HEK293 (cell line): ENCODE results near the gene ADCY3.

Experiments
- CTCF ChIA-PET: fragments of 350-600 bp; formaldehyde crosslinking; extraction: SDS; loops from one replicate; lab custom pipeline; 2021; ENCODE audit warnings: antibody characterized with exemption; lab: Yijun Ruan, JAX
- POLR2A ChIA-PET: fragments of 300-600 bp; formaldehyde crosslinking; extraction: SDS; loops from one replicate; lab custom pipeline; 2020; ENCODE audit warnings: antibody characterized with exemption, inconsistent platforms; lab: Yijun Ruan, JAX
- H3K27ac ChIP-seq: fragments of 200-500 bp; sonication (Bioruptor generic); 2 replicates; pipeline ENCODE4 v1.5.1; 2014; ENCODE audit warnings: low read depth, low read length, control low read depth, inconsistent platforms; ENCODE audit errors: extremely low read depth
- H3K36me3 ChIP-seq, 2 experiments: fragments of 200-500 bp in 1 of 2; sonication (Bioruptor generic) in 1 of 2; 1 replicate in 1 of 2; 2 replicates in 1 of 2; pipeline ENCODE4 v1.5.1; 2014 to 2017; ENCODE audit warnings: inconsistent platforms in 2 of 2, low read length in 2 of 2; ENCODE audit not compliant: control insufficient read depth in 2 of 2, insufficient read depth in 1 of 2
- H3K4me1 ChIP-seq: fragments of 200-500 bp; sonication (Bioruptor generic); 2 replicates; pipeline ENCODE4 v1.5.1; 2014; ENCODE audit warnings: mild to moderate bottlenecking, low read length, inconsistent platforms; ENCODE audit not compliant: control insufficient read depth, insufficient read depth
- H3K4me3 ChIP-seq: 2 replicates; pipeline ENCODE4 v1.5.1; 2011; ENCODE audit warnings: low read depth, mild to moderate bottlenecking, control low read depth, low read length, moderate library complexity
- H3K9me3 ChIP-seq: fragments of 200-500 bp; sonication (Bioruptor generic); 2 replicates; pipeline ENCODE4 v1.5.1; 2014; ENCODE audit warnings: low read depth, low read length, inconsistent platforms; ENCODE audit not compliant: control insufficient read depth, insufficient read depth
- GLIS1 ChIP-seq: fragments of 450-650 bp; formaldehyde crosslinking; IDR thresholded peaks from 2 replicates; pipeline ENCODE4 v1.5.1; 2016; ENCODE audit warnings: missing biosample characterization, missing genetic modification characterization
- KLF17 ChIP-seq: fragments of 450-650 bp; formaldehyde crosslinking; IDR thresholded peaks from 2 replicates; pipeline ENCODE4 v1.5.1; 2016; ENCODE audit warnings: missing biosample characterization, missing genetic modification characterization
- MEIS1 ChIP-seq: sonication (generic); formaldehyde crosslinking; IDR thresholded peaks from 2 replicates; pipeline ENCODE4 v1.8.1; 2022; ENCODE audit warnings: missing genetic modification reagents, mild to moderate bottlenecking, borderline replicate concordance
- REST ChIP-seq: fragments of 450-650 bp; formaldehyde crosslinking; IDR thresholded peaks from 2 replicates; pipeline ENCODE4 v1.5.1; 2016; ENCODE audit warnings: missing biosample characterization, missing genetic modification characterization
- ZFHX2 ChIP-seq: fragments of 450-650 bp; formaldehyde crosslinking; conservative IDR thresholded peaks from 2 replicates; pipeline ENCODE4 v1.5.1; 2016; ENCODE audit warnings: missing biosample characterization, missing genetic modification characterization
- ZNF114 ChIP-seq: fragments of 450-650 bp; formaldehyde crosslinking; IDR thresholded peaks from 2 replicates; pipeline ENCODE4 v1.5.0; 2017; ENCODE audit warnings: missing biosample characterization, missing genetic modification characterization
- ZNF148 ChIP-seq: fragments of 450-650 bp; formaldehyde crosslinking; IDR thresholded peaks from 2 replicates; pipeline ENCODE4 v1.5.0; 2017; ENCODE audit warnings: missing biosample characterization, missing genetic modification characterization, borderline replicate concordance
- ZNF266 ChIP-seq: fragments of 450-650 bp; formaldehyde crosslinking; IDR thresholded peaks from 2 replicates; pipeline ENCODE4 v1.5.1; 2016; ENCODE audit warnings: missing biosample characterization, missing genetic modification characterization, low read depth
- ZNF398 ChIP-seq: fragments of 450-650 bp; formaldehyde crosslinking; IDR thresholded peaks from 2 replicates; pipeline ENCODE4 v1.5.1; 2017; ENCODE audit warnings: missing biosample characterization, missing genetic modification characterization
- ZNF501 ChIP-seq: fragments of 450-650 bp; formaldehyde crosslinking; IDR thresholded peaks from 2 replicates; pipeline ENCODE4 v1.5.1; 2016; ENCODE audit warnings: missing biosample characterization, missing genetic modification characterization
- ZNF558 ChIP-seq: fragments of 450-650 bp; formaldehyde crosslinking; IDR thresholded peaks from 2 replicates; pipeline ENCODE4 v1.5.1; 2016; ENCODE audit warnings: missing biosample characterization, missing genetic modification characterization
- ZNF664 ChIP-seq: fragments of 450-650 bp; formaldehyde crosslinking; IDR thresholded peaks from 2 replicates; pipeline ENCODE4 v1.5.1; 2016; ENCODE audit warnings: missing biosample characterization, missing genetic modification characterization

ADCY3 gene

GRCh38 chr2:24820598-24821432 lies 99.2 kb downstream of the ADCY3 start (continued):
- TF ChIP-seq ZNF148 (tag by site-specific recombination) = no peak
- TF ChIP-seq ZFHX2 (tag by site-specific recombination) = no peak
- TF ChIP-seq ZNF114 (tag by site-specific recombination) = no peak
- no peak for TF ChIP-seq ZNF501 (tag by site-specific recombination)
- TF ChIP-seq ZNF266 = no peak
- no peak for TF ChIP-seq ZNF398
- TF ChIP-seq GLIS1 = no peak
- no peak for TF ChIP-seq ZNF664 (tag by site-specific recombination)
- TF ChIP-seq KLF17 (tag by site-specific recombination) = no peak

- peaks cover 26 to 96% of the 10 kb centered on the region in 2 experiments for H3K36me3 ChIP-seq
- H3K27ac ChIP-seq = no peak overlapping the region
- no peaks in the 10 kb centered on the region for H3K4me1 ChIP-seq
- CTCF ChIA-PET = interaction anchor here (0.5 to 2.3 kb wide), 4 partner anchors 9 to 410 kb away, joined by 3 to 9 read pairs (median 3); no protein-coding TSS in a partner anchor
- H3K9me3 ChIP-seq = no peaks in the 10 kb centered on the region
- H3K4me3 ChIP-seq = no peak overlapping the region
- TF ChIP-seq REST (no peak), MEIS1 (CRISPR knock-in tag) (no peak), ZNF558 (tag by site-specific recombination) (no peak)
- TF ChIP-seq, all 188 proteins: peak for 0
- POLR2A ChIA-PET = no interaction called here
Observed at GRCh38 chr2:24820175-24820513, 99.9 kb downstream of the ADCY3 start.
